Ishikawa (cell line): ENCODE results near the gene BFAR.

Experiments
- CEBPB ChIP-seq: IDR thresholded peaks from 2 replicates; pipeline ENCODE4 v1.6.1; 2012
- CREB1 ChIP-seq: IDR thresholded peaks from 2 replicates; pipeline ENCODE4 v1.6.1; 2012; ENCODE audit warnings: low read depth
- EGR1 ChIP-seq: IDR thresholded peaks from 2 replicates; pipeline ENCODE4 v1.6.1; 2012
- EP300 ChIP-seq: IDR thresholded peaks from 2 replicates; pipeline ENCODE4 v1.6.1; 2012; ENCODE audit warnings: borderline replicate concordance
- FOXM1 ChIP-seq: IDR thresholded peaks from 2 replicates; pipeline ENCODE4 v1.6.1; 2012; ENCODE audit warnings: low read depth, borderline replicate concordance
- MAX ChIP-seq: IDR thresholded peaks from 2 replicates; pipeline ENCODE4 v1.6.1; 2012
- NFIC ChIP-seq: IDR thresholded peaks from 2 replicates; pipeline ENCODE4 v1.6.1; 2012
- RAD21 ChIP-seq: IDR thresholded peaks from 2 replicates; pipeline ENCODE4 v1.6.1; 2012; ENCODE audit warnings: low read depth
- REST ChIP-seq: IDR thresholded peaks from 2 replicates; pipeline ENCODE4 v1.6.1; 2012; ENCODE audit warnings: low read depth, mild to moderate bottlenecking
- TAF1 ChIP-seq: IDR thresholded peaks from 2 replicates; pipeline ENCODE4 v1.6.1; 2012; ENCODE audit warnings: low read depth, mild to moderate bottlenecking
- TCF12 ChIP-seq: IDR thresholded peaks from 2 replicates; pipeline ENCODE4 v1.6.1; 2012; ENCODE audit warnings: low read depth
- TEAD4 ChIP-seq: IDR thresholded peaks from 2 replicates; pipeline ENCODE4 v1.6.1; 2012
- USF1 ChIP-seq: IDR thresholded peaks from 2 replicates; pipeline ENCODE4 v1.6.1; 2012
- YY1 ChIP-seq: IDR thresholded peaks from 2 replicates; pipeline ENCODE4 v1.6.1; 2012; ENCODE audit warnings: low read depth
- ZBTB7A ChIP-seq: IDR thresholded peaks from 2 replicates; pipeline ENCODE4 v1.6.1; 2012; ENCODE audit warnings: low read depth

The BFAR gene

GRCh38 chr16:14600164-14600563 is 32.6 kb upstream of the BFAR start:
- TF ChIP-seq RAD21 (no peak), TEAD4 (no peak), NFIC (no peak), ZBTB7A (no peak), MAX (no peak), CEBPB (no peak), CREB1 (no peak), TCF12 (no peak), USF1 (no peak), FOXM1 (no peak), TAF1 (no peak), YY1 (no peak), EGR1 (no peak), EP300 (no peak), REST (no peak)

GRCh38 chr16:14602443-14602963 is 30.2 kb upstream of the BFAR start:
- no peak for TF ChIP-seq TCF12
- no peak for TF ChIP-seq CEBPB
- TF ChIP-seq RAD21: no peak
- TF ChIP-seq TAF1: no peak
- TF ChIP-seq ZBTB7A: no peak
- TF ChIP-seq EP300: no peak
- no peak for TF ChIP-seq REST
- TF ChIP-seq USF1: no peak
- no peak for TF ChIP-seq TEAD4
- no peak for TF ChIP-seq CREB1
- no peak for TF ChIP-seq FOXM1
- TF ChIP-seq MAX: no peak
- TF ChIP-seq NFIC: no peak
- no peak for TF ChIP-seq EGR1
- no peak for TF ChIP-seq YY1

GRCh38 chr16:14606102-14606501 is 26.6 kb upstream of the BFAR start:
- TF ChIP-seq REST (no peak), RAD21 (no peak), ZBTB7A (no peak), CREB1 (no peak), TCF12 (no peak), YY1 (no peak), TAF1 (no peak), EP300 (no peak), FOXM1 (no peak), USF1 (no peak), TEAD4 (no peak), CEBPB (no peak), MAX (no peak), EGR1 (no peak), NFIC (no peak)

GRCh38 chr16:14608111-14608566 is 24.6 kb upstream of the BFAR start:
- TF ChIP-seq CEBPB: no peak
- no peak for TF ChIP-seq EP300
- no peak for TF ChIP-seq ZBTB7A
